Stimulated activated CD4-positive, alpha-beta T cell treated with anti-CD3 and anti-CD28 coated beads, Interleukin-2, amount 100 ng/mL, for 4 hours (primary cell): ENCODE results near the gene SIK1.
"Not testable (repeated sequence)": the region's sequence is repeated elsewhere in the genome, so short reads cannot be mapped to it uniquely, and the experiment has no call there.

ENCODE experiments used
- DNase-seq: peaks from one replicate; pipeline ENCODE4 v3.0.0-alpha.2; 2020; ENCODE audit warnings: low read depth

The SIK1 gene

DNA sequence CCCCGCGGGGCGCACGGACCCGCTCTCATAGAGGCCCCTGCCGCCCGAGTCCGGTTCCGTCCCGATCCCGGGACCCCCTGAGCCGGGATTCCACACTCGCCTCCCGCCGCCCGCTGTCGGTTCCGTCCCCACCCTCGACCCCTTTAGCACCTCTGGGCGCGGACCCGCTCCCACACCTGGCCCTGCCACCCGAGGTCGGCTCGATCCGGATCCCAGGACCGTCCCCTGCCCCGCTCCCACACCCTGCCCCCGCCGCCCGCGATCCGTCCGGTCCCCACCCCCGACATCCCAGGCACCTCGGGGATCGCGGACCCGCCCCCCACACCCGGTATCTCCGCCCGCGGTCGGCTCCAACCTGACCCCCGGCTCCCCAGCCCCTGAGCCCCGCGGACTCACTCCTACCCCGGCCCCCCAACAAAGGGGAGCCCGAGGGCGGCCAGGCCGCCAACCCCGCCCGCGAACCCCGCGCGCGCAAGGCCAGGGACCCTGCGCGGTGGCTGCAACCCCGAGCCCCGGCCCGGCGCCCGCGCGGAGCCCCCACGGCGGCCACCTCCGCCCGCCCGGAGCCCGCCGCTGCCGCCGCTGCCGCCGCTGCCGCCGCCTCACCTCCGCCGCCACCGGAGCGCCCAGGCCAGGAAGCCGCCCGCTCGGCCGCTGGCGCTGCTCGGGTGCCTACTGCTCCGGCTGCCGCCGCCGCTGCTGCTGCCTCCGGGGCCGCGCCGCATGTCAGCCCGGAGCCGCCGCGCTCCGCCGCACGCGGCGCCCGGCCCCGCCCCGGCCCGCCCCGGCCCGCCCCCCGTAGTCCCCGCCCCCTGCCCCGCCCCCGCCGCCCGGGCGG is at the start of gene SIK1:
TSS of gene SIK1 (minus strand) at position 728 of the 838 bp plus-strand sequence. CDS start 953 bp downstream, outside the sequence.
- peak; percentile 0 for DNase-seq

DNA sequence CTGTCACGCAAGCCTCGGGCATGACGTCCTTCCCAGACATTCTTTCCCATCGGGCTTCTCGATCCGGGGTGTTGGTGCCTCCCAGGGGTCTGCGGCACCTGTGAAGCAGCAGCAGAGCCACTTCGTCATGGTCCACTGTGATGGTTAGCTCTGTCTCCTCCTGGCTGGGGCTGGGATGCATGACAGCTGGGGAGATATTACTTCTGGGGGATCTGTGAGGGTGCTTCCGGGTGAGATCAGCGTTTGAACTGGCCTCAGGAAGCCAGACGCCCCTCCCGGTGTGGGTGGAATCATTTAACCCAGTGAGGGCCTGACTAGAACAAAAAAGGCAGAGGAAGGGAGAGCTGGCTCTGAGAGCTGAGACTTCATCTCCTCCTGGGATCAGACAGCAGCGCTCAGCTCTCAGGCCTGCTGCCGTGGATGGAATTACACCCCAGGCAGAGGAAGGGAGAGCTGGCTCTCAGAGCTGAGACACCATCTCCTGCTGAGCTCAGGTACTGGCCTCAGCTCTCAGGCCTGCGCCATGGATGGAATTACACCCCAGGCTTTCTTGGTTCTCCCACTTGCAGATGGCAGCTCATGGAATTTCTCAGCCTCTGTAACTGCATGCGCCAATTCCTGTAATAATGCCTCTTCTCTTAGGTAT is 44.8 kb upstream of the SIK1 start:
- not testable (repeated sequence) for DNase-seq

DNA sequence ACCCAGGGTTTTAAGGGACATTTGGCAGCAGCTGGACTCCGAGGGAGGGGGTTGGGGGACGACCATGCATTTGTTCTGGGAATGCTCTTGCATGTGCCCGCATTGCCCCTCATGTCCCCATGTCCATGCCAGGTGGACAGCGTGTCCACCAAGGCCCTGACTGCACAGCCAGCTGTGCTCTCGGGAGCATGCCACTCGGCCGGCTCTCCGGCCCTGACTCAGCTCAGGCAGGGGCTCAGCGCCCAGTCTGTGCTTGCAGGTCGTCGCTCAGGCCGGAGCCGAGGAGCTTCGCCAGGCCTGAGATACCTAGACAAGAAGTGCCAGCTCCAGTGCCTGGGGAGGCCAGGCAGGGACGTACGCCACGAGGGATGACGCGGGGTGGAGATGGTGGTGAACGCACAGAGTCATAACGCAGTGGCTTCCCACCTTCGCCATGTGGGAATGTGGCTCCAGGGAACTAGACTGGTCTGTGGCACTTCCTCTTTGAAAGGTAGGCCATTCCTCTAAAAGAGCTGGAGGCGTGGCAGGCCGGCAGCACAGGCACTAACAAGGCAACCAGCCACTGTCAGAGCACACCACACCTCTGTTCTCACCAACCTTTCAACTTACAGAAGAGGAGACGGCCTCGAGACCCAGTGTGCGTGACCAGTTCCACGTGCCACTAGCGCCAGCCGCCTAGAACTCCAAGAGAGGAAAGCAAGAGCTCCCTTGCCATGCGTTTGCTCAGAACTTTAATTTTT is 43.0 kb upstream of the SIK1 start:
- DNase-seq = not testable (repeated sequence)

DNA sequence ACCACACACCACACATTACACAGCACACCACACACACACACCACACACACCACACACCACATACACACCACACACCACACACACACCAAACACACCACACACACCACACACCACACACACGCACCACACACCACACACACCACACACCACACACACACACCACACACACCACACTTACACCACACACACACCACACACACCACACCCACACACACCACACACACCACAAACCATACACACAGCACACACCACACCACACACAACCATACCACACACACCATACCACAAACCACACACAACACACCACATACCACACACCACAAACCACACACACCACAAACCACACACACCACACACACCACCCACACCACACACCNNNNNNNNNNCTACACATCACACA is 40.9 kb upstream of the SIK1 start:
- no peak for DNase-seq

DNA sequence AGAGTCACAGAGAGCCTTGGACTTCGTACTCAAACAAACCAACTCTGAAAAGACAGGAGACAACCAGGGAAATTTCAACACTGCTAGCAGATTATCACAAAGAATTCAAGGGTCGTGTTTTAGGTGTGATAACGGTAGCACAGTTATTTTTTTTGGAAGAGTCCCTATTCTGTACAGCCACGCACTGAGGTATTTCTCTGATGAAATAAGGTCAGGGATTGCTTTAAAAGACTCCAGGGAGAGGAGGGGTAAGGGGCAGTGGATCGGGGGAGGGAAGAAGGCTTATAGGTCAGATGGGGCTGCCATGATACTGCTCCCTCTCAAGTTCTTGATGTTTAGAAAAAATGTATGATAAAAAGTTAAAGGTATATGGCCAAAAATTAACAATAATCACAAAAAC is 38.2 kb upstream of the SIK1 start:
- DNase-seq = not testable (repeated sequence)

DNA sequence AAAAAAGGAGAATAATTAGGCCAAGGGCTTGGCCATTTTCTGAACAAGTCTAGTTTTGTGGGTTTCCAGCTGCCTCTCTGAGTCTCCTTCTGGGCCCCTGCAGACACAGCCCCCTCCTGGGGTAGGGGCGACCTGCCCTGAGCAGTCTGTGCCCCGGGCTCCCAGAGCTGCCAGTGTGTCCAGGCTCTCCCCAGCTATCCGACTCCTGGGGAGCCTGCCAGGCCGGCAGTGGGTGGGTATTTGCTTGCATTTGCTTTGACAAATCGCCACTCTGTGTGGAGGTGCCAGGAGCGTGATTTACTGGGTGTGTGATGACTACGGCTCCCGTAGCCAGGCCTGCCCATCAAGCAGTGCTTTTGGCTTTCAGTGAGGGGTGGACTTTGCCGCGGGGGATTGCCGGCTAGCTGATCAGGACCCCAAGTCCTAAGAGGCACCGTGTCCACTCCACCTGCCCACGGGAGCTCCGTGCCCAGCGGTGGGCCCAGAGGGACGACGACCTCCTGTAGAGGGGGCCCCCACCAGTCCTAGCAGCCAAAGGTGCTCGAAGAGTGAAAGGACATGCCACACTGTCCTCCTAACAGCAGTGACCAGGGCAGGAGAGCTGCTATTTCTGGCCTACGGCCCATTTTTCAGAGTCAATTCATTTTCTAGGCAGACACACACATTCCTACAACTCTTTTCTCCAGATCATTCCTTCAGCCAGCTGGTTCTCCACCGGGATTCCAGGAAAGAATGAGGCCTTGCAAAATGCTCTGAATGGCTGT is 36.7 kb upstream of the SIK1 start:
- DNase-seq = not testable (repeated sequence)

DNA sequence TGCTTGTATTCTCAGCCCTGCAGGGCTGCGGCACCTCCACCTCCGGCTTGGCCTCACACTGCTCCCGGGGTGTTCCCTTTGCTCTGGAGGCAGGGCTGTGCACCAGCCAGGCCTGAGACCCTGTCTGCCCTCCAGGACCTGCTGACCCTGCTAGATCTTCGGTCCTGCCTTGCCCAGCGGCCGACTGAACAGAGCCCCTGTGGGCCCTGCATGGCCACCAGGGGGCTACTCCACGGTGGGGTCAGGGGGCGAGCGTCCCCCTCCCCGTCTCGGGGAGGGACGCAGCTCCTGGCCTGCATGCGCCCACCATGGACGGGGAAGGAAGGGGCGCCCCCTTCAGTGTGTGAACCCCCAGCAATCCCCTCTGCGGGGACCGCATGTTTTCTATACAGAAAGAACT is 36.0 kb upstream of the SIK1 start:
- not testable (repeated sequence) for DNase-seq

DNA sequence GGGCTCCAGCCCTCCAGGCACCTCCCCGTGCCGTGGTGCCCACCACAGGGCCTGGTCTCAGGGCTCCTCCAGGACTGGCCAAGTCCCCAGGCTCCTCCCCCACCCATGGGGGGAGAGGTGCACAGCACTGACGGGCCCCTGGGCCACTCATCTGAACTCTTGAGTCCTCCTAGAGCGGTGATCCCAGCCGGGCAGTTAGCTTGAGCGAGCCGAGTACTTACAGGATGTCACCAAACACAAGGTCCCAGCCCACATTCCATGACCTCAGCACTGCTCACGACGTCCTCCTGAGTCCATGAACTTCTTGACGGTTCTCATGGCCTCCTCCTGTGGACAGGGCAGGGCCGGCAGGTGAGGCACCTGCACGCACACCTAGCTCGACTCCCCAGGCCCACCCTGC is 33.5 kb upstream of the SIK1 start:
- DNase-seq = not testable (repeated sequence)

DNA sequence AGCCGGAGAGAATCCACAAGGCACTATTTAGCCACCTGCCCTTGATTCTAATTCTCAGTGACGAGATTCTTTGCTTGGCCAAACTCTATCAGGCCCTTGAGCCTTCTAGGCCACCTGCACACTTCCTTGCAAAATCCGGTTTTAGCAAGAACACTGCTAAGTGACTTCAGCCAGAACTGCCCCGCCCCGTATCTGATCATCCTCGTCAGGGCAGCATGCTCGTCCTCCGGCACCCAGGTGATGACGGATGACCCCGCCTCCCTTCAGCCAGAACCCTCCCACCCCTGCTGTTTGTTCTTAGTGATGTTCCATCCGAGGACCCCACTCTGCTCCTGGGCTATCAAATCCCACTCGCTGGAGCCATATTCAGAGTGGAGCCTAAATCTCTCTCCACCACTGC is 32.1 kb upstream of the SIK1 start:
- DNase-seq = not testable (repeated sequence)

DNA sequence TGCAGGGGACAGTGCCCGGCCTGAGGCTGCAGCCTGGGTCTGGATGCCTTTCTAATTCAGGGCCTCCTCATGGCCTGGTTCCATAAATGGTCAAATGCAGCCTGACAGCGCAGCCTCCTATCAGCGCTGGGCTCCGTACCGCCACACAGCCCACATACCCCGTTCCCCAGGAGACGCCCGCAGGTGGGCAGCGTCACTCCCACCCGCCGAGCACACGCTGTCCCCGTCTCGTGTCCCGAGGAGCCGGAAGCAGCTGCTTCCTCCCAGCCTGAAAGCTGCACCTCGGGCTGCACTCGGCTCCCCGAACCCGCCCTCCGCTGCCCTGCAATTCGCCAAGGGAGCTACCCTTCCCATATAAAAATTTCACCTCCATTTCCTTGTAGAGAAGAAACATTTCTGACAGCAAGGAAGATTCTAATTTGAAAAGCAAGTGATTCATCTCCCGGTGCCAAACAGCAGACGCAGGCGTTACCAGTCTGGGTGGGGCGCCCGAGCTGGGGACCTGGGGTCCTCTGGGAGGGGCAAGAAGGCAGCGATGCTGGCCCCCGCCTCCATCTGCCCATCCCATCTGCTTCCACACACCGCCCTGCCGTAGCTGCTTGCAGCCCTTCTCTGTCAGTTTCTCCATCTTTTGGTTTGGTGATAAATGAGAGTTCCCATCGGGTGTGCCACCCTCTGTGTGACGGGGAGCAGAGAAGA is 29.8 kb upstream of the SIK1 start:
- DNase-seq = not testable (repeated sequence)

DNA sequence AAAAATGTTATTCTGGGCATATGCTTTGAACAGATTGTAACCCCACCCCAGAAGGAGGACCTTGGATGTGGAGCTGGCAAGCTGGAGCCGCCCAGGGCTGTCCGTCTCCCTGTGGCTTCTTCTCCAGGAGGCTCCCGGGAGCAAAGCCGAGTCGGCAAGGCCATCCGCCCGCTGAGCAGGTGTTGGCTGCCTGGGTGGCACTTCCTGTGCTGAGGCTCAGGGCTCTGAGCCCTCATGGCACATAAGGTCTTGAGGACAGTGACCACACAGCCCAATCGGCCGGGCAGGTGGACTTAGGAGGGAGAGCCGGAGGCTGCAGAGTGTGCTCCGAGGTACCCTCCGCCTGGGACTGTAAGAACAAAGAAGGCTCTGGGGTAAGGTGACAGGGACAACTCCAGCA is 28.8 kb upstream of the SIK1 start:
- DNase-seq = not testable (repeated sequence)

DNA sequence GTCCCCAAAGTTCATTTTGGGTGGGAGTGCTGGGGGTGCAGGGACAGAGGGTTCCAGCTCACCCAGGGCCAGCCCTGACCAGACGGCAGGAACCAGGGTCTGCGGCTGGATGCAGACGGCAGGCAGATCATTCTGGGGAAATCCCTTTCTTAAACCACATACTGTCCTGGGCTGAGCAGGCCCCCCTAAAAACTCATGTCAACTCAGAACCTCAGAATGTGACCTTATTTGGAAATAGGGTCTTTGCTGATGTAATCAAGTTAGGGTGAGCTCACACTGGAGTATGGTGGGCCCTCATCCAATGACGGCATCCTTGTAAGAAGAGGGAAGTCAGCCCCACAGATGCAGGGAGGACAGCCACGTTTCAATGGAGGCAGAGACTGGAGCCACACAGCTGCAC is 27.2 kb upstream of the SIK1 start:
- DNase-seq = not testable (repeated sequence)

DNA sequence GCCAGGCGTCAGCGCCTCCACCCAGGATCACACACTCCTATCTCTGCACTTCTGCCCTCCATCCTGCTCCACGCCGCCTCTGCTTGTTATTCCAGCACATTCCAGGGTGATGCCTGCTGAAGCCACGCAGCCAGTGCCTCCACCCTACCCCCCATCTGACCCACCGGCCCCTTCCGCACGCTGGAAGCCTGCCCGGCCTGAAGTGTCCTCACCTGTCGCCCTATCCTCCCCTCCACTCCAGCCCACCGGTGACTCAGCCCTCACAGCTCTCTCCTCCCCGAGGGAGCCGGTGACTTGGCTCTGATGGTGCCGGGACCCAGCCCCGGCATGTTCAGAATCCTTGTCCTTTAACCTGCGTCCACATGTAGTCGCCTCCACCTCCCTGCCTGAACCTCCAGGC is 24.9 kb upstream of the SIK1 start:
- not testable (repeated sequence) for DNase-seq

DNA sequence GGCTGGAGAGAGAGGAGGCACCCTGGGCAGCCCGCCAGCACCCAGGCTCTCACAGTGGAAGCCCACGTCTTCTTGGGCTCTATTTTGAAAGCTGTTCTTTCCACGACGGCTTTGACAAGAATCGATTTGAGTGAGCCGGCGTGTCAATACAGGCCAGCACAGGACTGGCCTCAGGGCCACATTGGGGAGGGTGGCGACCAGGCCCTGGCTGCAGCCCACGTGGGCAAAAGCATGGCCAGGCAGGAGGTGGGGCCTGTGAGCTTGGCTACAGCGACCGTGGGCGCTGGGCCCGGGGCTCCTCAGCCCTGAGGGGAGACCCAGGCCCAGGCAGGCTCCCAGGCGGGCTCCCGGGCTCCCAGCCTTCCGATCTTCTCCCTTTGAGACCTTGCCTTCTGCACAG is 23.4 kb upstream of the SIK1 start:
- DNase-seq = not testable (repeated sequence)

DNA sequence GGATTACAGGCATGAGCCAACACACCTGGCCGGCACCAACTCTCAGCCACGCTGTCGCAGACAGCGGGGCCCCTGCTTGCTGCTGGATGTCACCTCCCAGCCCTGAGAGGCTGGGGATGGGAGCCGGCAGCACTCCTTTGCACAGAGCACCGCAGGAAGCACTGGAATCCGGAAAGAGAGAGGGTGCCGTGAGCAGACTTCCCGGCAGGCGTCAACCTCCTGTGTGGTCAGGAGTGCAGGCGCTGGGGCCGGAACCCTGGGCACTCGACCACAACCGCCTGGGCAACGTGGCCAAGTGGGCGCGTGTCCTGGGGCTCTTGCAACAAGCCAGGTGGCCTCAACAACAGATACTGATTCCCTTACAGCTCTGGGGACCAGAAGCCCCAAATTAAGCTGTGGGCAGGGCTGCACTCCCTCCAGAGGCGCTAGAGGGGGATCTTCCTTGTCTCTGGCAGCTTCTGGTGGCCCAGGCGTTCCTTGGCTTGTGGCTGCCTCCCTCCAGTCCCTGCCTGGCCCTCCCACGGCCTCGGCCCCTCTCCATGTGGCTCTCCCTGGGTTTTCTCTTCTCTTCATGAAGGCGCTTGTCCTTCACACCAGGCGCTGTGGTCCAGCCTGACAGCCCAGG is 20.5 kb upstream of the SIK1 start:
- DNase-seq = not testable (repeated sequence)

DNA sequence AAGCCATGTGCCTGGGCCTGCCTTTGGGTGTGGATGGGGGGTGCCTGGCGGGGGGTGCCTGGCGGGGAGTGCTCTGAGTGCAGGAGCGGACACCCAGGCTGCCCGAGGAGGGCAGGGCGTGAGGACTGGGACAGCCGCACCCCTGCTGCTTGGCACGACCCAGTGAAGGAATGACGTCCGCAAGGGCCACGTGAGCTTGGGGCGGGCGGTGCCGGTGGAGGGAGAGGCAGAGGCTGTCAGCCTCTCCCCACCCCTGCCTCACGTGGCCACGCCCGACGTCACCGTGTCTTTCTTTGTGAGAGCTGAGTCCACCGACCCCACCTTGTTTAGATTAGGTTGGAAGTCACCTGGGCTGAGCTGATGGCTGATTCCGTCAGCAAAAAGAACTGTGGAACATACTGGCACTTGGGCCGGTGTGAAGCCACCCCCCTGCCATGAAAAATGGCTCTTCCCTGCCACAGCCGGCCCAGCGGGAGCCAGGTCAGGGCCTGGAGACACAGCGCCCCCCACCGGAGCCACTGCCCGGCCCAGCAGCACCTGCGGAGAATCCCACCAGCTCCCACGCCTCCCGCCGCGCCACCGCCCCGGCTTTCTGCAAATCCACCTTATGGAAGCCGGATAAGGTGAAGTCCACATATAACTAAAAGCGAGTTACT is 19.5 kb upstream of the SIK1 start:
- DNase-seq = not testable (repeated sequence)

DNA sequence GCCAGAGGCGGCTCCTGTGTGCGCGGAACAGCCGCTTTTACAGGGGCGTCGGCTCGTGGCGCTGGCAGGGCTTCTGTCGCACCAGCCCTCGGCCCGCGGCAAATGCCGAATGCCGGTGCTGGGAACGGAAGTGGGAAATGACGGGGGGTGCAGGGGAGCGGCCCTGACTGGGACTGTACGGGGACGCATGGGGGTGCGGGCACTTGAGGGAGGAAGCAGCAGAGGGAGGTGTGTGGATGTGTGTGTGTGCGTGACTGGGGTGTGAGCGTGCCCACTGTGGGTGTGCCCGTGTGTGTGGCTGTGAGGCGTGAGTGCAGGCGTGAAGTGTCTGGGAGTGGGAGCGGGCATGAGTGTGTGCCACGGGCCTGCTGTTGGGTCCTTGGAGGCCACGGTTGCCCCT is 17.6 kb upstream of the SIK1 start:
- not testable (repeated sequence) for DNase-seq

DNA sequence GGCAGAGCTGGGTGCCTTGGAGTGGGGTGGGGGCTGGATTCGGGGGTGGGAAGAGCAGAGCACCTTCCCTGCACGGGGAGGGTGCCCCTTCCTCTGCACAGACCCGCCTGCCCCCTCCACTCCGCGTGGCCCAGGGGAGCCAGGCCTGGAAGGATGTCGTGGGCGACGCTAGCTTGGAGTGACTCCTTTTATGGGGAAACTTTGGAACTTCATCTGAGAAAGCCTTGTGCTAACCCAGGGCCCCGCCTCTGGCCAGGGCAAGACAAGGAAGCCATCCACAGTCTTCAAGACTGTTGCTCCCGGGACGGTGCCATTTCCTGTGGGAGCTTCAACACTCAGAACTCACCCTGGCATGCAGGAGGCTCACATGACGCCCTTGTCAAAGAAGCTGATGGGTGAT is 15.6 kb upstream of the SIK1 start:
- DNase-seq = not testable (repeated sequence)

DNA sequence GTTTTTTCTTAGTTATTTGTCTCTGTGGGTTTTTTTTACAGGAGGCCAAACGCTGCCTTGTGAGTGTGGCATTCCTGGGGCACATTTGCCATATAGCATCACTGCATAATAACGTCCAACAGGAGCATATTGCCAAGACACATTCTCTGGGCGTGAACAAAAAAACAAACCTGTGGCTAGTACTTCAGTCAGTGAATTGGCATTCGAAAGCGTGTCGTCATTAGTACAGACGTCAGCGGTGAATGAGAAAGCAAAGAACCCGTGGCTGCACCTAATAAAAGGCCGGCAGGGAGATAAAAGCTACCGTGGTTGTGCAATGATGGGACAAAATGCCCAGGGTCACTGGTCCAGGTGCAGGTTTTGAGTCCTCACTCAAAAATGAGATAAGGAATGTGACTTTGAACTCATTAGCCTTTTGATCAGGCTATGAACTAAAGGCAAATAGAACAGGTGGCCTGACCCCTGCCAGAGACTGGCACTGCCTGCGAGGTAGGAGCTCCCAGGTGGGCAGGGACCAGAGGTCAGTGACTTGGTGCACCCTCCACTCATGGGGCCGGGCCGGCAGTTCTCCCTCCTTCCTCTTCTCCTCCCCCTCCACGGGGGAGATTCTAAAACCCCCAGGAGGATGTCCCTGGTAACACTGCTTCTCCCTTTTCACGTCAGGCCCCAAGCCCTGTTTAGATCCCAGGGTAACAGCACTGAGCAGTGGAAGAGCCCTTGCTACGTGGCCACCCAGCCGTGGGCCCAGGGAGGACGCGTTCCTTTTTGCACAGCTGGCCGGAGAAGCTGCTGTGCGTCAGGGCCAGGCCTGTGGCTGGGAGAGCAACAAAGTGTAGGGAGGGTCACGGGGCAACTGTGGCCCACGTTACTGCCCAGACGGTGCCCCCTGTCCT is 14.2 kb upstream of the SIK1 start:
- not testable (repeated sequence) for DNase-seq
